ENCODE data around the gene FZD7.

DNA sequence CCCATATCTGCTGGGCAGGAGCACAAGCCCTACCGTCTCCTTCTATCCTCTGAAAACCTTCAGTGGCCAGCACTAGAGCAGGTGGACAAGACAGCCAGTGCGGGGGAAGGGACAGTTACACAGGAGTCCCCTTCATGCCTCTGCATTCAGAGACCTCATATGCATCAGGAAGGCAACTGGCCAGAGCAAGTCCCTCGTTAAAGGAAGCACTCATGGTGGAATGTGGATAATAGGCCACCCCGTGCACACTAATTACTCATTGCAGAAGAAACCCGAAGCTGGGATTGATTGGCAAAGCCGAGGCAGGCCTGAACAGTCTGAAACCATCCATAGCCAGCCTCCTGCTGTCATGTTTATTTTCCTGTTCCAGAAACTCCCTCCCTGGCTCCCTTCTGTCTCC is 50.6 kb downstream of the FZD7 start:
- TF ChIP-seq CTCF (conservative IDR thresholded peaks at IDR 0.05 in 1 of 2, IDR thresholded peaks at IDR 0.05 in 1 of 2; ENCODE audit: low read depth in 1 of 2, low read length in 2 of 2) (no peak), EZH2 (IDR thresholded peaks at IDR 0.05; ENCODE audit: low read length, missing control alignments) (no peak)
